Activated CD4-positive, alpha-beta T cell treated with anti-CD3 and anti-CD28 coated beads, Interleukin-2, amount 10 ng/mL, durations not matched to agents 7 days and 5 days (primary cell): Measurements from ENCODE around the gene SALL1. TPM values are rescaled to one million over a fixed set of nuclear protein-coding genes. Genes with fewer than 3 reads are reported as not detected.

Experiments used
- CTCF ChIA-PET: fragments of 350-600 bp; sonication (Branson Sonifier 250); formaldehyde crosslinking; loops from one replicate; lab custom pipeline; 2021; ENCODE audit warnings: antibody characterized with exemption; lab: Charles Lee
- POLR2A ChIA-PET: fragments of 350-600 bp; sonication (Branson Sonifier 250); formaldehyde crosslinking; loops from one replicate; lab custom pipeline; 2021; ENCODE audit warnings: antibody characterized with exemption; lab: Charles Lee
- DNase-seq: peaks from one replicate; pipeline ENCODE4 v3.0.0-alpha.2; 2020
- H3K27ac Mint-ChIP-seq: one replicate; pipeline ENCODE4 v1.8.0; 2021; ENCODE audit warnings: mild to moderate bottlenecking, moderate library complexity, mixed read lengths
- H3K27me3 Mint-ChIP-seq: one replicate; pipeline ENCODE4 v1.8.0; 2021; ENCODE audit warnings: mixed read lengths
- H3K36me3 Mint-ChIP-seq: one replicate; pipeline ENCODE4 v1.8.0; 2021; ENCODE audit warnings: low read depth, mixed read lengths
- H3K4me1 Mint-ChIP-seq: one replicate; pipeline ENCODE4 v1.8.0; 2021; ENCODE audit warnings: mixed read lengths
- H3K4me3 Mint-ChIP-seq: one replicate; pipeline ENCODE4 v1.8.0; 2021; ENCODE audit warnings: mild to moderate bottlenecking, moderate library complexity, mixed read lengths
- H3K9me3 Mint-ChIP-seq: one replicate; pipeline ENCODE4 v1.8.0; 2021; ENCODE audit warnings: mixed read lengths
- total RNA-seq, 2 experiments: library from RNA; stranded (reverse); gene quantifications; one replicate each; pipeline ENCODE4 v1.2.3, GENCODE V29; 2021

SALL1 gene
- total RNA-seq, 2 experiments from 2014 or later, result not detected

DNA sequence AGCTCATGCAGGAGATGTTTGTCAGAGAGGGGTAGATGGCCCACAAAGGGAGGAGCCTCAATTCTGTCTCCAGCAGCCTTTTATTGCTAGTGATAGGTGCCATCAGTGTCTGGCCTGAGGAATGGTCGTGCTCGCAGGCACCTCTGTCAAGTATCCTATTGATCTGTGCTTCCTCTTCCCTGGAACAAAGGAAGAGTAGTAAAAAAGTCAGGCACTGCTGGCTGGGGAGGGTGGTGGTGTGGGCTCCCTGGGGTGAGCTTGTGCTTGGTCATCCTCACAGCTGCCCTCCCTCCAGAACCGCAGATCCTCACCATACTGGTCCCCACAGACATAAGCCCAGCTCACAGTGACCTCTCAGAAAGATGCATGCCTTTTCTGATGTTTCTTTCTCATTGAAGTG lies 15.0 kb upstream of the SALL1 start:
- CTCF ChIA-PET, result no interaction called here
- Mint-ChIP-seq H3K4me3 (no peak overlapping the region), H3K9me3 (peaks cover 3% of the 10 kb centered on the region), H3K27me3 (no peaks in the 10 kb centered on the region), H3K27ac (no peak overlapping the region), H3K4me1 (no peaks in the 10 kb centered on the region), H3K36me3 (no peaks in the 10 kb centered on the region)
- DNase-seq, result no peak
- POLR2A ChIA-PET, result no interaction called here

DNA sequence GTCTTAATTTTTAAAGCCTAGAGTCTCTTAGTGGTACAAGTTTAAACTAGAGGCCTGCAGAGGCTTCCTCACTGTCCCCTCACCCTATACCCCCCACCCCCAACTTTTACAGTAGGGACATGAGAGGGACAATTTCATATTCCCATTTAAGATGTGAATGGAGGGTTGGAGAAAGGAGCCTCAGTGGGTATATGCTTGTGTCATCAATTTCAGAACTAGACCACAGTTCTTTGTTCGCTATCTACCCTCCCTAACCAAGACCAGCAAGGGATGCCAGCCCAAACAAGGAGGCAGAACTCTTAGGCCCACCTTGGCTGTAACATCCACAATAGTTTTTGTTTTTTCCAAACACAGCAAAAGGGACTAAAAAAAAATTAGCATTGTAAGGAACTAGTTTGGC lies 14.0 kb upstream of the SALL1 start:
- Mint-ChIP-seq H3K4me1 (no peaks in the 10 kb centered on the region), H3K27me3 (no peaks in the 10 kb centered on the region)
- CTCF ChIA-PET, result no interaction called here

DNA sequence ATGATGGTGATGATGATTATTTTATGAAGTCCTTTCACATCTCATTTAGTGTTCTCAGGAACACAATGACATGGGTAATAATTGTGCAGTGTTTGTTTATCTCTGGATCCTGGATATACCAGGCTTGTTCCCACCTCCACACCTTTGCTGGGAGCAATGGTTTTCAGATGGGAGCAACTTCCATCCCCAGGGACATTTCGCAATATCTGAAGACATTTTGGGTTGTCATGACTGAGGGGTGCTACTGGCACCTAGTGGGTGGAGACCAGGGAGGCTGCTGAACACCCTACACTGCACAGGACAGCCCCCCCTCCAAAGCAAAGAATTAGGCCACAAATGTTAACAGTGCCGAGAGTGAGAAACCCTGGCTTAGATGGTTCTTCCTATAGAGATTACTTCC lies 13.5 kb upstream of the SALL1 start:
- Mint-ChIP-seq H3K27ac (no peak overlapping the region), H3K36me3 (no peaks in the 10 kb centered on the region), H3K9me3 (no peaks in the 10 kb centered on the region), H3K27me3 (no peaks in the 10 kb centered on the region), H3K4me3 (no peak overlapping the region), H3K4me1 (no peaks in the 10 kb centered on the region)
- ChIA-PET CTCF (no interaction called here), POLR2A (no interaction called here)
- no peak for DNase-seq

More for the DNA sequence above, 14.0 kb upstream of the SALL1 start:
- Mint-ChIP-seq H3K9me3 (no peaks in the 10 kb centered on the region), H3K36me3 (no peaks in the 10 kb centered on the region), H3K27ac (no peak overlapping the region), H3K4me3 (no peak overlapping the region)
- POLR2A ChIA-PET, result no interaction called here
- no peak for DNase-seq

GRCh38 chr16:51163894-51164566 lies 13.0 kb upstream of the SALL1 start:
- Mint-ChIP-seq H3K36me3 (no peaks in the 10 kb centered on the region), H3K9me3 (no peaks in the 10 kb centered on the region), H3K4me3 (no peak overlapping the region), H3K4me1 (no peaks in the 10 kb centered on the region), H3K27me3 (peaks cover under 1% of the 10 kb centered on the region), H3K27ac (no peak overlapping the region)
- no peak for DNase-seq
- POLR2A ChIA-PET, result no interaction called here
- CTCF ChIA-PET, result no interaction called here

DNA sequence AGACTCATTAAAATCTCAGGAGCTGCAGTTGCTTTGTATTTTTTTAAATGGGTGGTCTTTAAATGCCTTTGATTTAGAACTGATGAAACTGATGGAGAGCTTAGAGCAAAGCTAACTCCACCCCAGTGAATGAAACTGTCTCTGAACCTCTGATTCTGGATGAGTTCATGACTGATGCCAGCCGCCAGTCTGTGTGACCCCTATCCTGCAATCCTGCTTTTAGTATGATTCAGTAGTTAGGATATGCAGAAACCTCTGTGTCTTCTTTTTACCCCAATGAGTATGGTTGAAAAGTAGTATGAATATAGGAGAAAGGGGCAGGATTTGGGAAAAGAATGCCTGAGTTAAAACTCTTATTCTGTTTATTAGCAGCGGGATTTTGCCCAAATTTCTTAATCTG lies 12.3 kb upstream of the SALL1 start:
- Mint-ChIP-seq H3K4me1 (no peaks in the 10 kb centered on the region), H3K27me3 (peaks cover 4% of the 10 kb centered on the region), H3K36me3 (no peaks in the 10 kb centered on the region), H3K9me3 (no peaks in the 10 kb centered on the region), H3K27ac (no peak overlapping the region), H3K4me3 (no peak overlapping the region)
- ChIA-PET CTCF (no interaction called here), POLR2A (no interaction called here)
- DNase-seq, result no peak

DNA sequence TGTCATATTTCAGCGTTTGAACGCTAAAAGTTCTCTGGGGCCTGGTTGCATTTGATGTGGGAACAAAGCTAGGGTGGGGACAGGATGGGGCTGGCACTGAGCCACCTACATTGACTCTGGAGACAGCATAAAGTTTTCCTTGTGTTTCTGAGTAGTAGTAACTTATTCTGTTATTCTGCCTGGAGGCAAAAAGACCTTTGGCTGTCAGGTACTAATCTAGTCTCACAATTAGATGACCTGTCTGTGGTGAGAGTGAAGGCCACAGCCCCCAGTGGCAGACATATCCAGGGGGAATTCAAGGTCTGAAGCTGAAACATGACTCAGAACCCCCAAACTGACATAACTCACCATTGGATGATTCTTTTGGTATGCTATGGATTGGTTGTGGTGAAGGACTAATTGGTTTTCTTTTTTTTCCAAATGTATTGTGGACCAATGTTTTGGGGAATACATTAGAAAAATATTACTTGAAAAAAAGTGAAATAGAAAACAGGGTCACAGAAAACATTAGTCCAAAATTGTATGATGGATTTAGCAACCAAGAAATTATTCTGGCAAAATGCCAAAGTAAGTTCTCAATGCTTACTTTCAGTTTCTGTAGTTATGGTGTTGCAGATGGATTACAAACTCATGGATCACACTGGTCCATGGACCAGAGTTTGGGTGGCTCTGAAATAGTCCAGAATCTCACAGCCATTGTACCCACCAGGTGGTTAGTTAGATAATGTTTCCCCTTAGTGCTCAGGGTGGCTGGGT lies 10.5 kb upstream of the SALL1 start:
- ChIA-PET CTCF (no interaction called here), POLR2A (no interaction called here)
- H3K4me3 Mint-ChIP-seq, result no peak overlapping the region
- peaks cover 19% of the 10 kb centered on the region for H3K27me3 Mint-ChIP-seq
- H3K27ac Mint-ChIP-seq, result no peak overlapping the region
- no peaks in the 10 kb centered on the region for H3K36me3 Mint-ChIP-seq
- DNase-seq, result no peak
- H3K4me1 Mint-ChIP-seq, result no peaks in the 10 kb centered on the region
- no peaks in the 10 kb centered on the region for H3K9me3 Mint-ChIP-seq

DNA sequence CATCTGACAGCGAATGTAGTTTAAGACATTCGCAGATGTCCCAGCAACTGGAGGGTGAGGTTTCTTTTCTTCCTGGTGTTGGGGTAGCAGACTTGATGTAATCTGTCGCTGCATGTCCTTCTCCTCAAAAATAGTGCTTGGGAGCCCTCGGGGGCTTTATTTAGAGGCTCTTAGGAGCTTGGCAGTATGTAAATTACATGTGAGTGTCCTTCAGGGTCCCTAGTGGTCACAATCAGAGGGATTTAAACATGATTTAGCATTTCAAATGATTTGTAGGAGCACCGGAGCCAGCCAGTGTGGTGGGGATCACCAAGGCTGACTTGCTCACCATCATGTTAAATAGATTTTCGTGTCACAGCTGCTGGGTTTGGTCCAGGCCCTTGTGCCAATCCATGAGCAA lies 8.8 kb upstream of the SALL1 start:
- H3K36me3 Mint-ChIP-seq, result no peaks in the 10 kb centered on the region

GRCh38 chr16:51159296-51159695 lies 8.2 kb upstream of the SALL1 start:
- H3K27ac Mint-ChIP-seq, result no peak overlapping the region
- no peak overlapping the region for H3K4me3 Mint-ChIP-seq
- H3K9me3 Mint-ChIP-seq, result no peaks in the 10 kb centered on the region
- POLR2A ChIA-PET, result no interaction called here
- H3K4me1 Mint-ChIP-seq, result no peaks in the 10 kb centered on the region
- H3K36me3 Mint-ChIP-seq, result peaks cover under 1% of the 10 kb centered on the region
- CTCF ChIA-PET, result no interaction called here
- no peak for DNase-seq
- H3K27me3 Mint-ChIP-seq, result peaks cover 37% of the 10 kb centered on the region

More for the DNA sequence above, 8.8 kb upstream of the SALL1 start:
- H3K4me3 Mint-ChIP-seq, result no peak overlapping the region
- POLR2A ChIA-PET, result no interaction called here
- H3K4me1 Mint-ChIP-seq, result no peaks in the 10 kb centered on the region
- no peak for DNase-seq
- peaks cover 34% of the 10 kb centered on the region for H3K27me3 Mint-ChIP-seq
- CTCF ChIA-PET, result no interaction called here
- H3K27ac Mint-ChIP-seq, result no peak overlapping the region
- no peaks in the 10 kb centered on the region for H3K9me3 Mint-ChIP-seq

- POLR2A ChIA-PET, result no interaction called here
These were observed 6.6 kb upstream of the SALL1 start for GRCh38 chr16:51157698-51158097.

GRCh38 chr16:51156807-51157200 lies 5.7 kb upstream of the SALL1 start:
- no peak for DNase-seq
- H3K4me3 Mint-ChIP-seq, result no peak overlapping the region
- POLR2A ChIA-PET, result no interaction called here
- no peak overlapping the region for H3K27ac Mint-ChIP-seq
- CTCF ChIA-PET, result no interaction called here
- H3K27me3 Mint-ChIP-seq, result peaks cover 54% of the 10 kb centered on the region
- peaks cover 2% of the 10 kb centered on the region for H3K4me1 Mint-ChIP-seq
- H3K36me3 Mint-ChIP-seq, result peaks cover 3% of the 10 kb centered on the region
- peaks cover 2% of the 10 kb centered on the region for H3K9me3 Mint-ChIP-seq

More at GRCh38 chr16:51157698-51158097, 6.6 kb upstream of the SALL1 start:
- Mint-ChIP-seq H3K4me3 (no peak overlapping the region), H3K9me3 (peaks cover 2% of the 10 kb centered on the region), H3K36me3 (peaks cover 3% of the 10 kb centered on the region), H3K4me1 (peaks cover 1% of the 10 kb centered on the region), H3K27ac (no peak overlapping the region), H3K27me3 (peaks cover 53% of the 10 kb centered on the region)
- CTCF ChIA-PET, result no interaction called here
- no peak for DNase-seq

DNA sequence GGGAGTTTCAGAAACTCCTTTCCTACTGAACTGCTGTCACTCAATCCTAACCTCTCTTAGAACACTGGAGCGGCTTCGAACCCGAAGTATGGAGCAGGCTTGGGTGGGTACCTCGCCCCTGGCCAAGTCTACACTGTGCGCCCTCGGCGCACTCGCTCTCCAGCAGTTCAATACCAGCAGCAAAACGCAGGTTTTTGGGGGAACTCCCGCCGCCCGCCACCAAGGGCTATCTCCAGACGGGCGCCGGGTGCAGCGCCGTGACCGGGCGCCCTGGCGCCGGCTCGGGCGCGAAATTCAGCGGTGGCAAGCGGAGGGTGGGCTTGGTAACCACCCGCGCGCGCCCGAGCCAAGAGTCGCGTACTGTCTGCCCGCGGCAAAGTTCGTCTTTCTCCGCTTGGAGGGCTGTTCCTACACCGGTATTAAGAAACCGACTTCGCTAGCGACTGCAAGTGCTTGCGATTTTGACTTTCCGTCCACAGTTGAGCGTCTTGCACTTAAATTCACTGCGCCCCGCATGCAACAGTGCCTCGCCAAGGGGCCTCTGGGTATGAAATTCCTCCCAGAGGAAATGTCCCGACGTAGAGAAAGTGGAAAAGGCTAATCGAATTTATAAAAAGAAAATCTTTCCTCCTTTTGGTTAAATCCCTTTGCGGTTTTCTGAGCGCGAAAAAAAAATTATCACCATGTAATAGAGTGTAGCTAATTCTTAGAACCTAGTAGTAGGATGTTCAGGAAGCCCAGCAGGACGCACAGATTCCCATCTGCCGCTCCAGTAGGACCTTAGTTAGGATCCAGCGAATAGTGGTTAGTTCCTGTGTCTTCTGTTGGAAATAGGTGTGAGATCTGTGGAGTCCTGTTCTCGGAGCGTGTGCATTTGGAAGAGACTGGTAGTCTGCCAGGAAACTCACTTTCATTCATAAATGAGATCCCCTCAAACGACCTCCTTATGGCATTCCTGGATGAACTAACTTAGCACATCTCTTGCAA lies 5.0 kb upstream of the SALL1 start:
- no peak for DNase-seq
- Mint-ChIP-seq H3K27ac (no peak overlapping the region), H3K9me3 (peaks cover 2% of the 10 kb centered on the region), H3K27me3 (peaks cover 54% of the 10 kb centered on the region), H3K4me3 (no peak overlapping the region), H3K36me3 (peaks cover 3% of the 10 kb centered on the region), H3K4me1 (peaks cover 2% of the 10 kb centered on the region)
- ChIA-PET CTCF (interaction anchor here (0.6 kb wide), 1 partner anchor 172 kb away, joined by 3 read pairs; no protein-coding TSS in a partner anchor), POLR2A (no interaction called here)

DNA sequence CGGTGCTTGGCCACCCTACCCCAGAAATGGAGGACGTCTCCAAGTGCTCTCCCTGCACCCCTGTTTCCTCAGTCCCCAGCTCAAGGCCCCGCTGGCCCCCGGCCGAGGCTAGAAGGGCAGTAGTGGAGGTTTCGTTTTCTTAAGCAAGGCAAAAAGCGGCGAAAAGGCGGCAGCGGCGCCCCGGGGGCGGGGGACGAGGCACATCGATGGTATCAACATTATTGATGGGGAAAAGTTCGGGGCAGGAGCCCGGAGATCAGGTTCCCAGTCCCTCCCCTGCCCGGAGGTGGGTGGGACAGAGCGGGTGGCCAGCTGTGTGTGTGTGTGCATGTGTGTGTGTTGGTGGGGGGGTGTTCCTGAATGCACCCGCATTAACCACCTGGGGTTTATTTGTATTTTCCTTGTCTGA lies 4.1 kb upstream of the SALL1 start:
- H3K9me3 Mint-ChIP-seq, result peaks cover 2% of the 10 kb centered on the region
- H3K36me3 Mint-ChIP-seq, result peaks cover 3% of the 10 kb centered on the region
- peaks cover 60% of the 10 kb centered on the region for H3K27me3 Mint-ChIP-seq
- CTCF ChIA-PET, result interaction anchor here (0.6 kb wide), 1 partner anchor 171 kb away, joined by 3 read pairs; no protein-coding TSS in a partner anchor
- no peak for DNase-seq
- H3K4me1 Mint-ChIP-seq, result peaks cover 2% of the 10 kb centered on the region
- peak overlapping the region; percentile 54 for H3K27ac Mint-ChIP-seq
- POLR2A ChIA-PET, result no interaction called here
- H3K4me3 Mint-ChIP-seq, result no peak overlapping the region
